ENCODE data around the gene IGIP.
A peak's percentile ranks its signal among the peaks of the same experiment; 100 is the strongest.
"Not testable (repeated sequence)": the region's sequence is repeated elsewhere in the genome, so short reads cannot be mapped to it uniquely, and the experiment has no call there.

Gene IGIP

DNA sequence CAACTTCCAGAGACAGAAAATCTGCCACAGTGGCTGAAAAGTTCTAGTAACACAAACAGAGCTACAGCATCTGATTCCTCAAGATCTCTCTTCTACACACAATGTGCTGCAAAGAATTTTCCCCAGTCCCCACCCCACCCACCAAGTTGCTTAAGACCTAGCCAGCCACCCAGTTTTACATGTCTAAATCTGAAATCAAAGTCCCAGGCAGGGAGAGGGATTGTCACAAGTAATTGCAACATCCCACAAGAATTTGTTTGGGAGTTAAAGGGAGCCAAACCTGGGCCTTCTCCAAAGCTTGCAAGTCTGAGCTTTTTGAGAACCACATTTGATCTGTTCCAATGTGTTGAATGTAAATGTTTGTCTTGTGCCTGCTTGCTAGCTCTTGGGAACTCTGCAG is 15.5 kb downstream of the IGIP start:
- no peak for DNase-seq (ENCODE audit: low read depth in 2 of 2)

DNA sequence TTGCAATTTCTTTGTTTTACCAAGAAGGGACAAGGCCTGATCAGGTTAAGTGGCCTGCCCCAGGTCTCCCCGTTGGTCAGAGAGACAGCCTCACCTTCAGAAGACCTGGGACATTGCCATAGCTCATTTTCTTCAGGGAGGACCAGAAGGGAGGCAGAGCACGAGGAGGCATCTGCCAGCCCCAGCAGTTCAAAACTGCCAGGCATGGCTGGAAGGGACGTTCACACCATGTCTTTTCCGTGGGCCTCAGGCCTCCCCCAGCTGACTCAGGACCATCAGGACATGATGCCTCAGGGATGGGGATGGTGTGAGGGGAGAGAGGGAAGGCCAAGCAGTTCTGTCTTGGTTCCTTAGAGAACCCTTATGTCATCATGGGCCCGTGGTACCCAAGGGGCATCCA is 16.5 kb downstream of the IGIP start:
- DNase-seq (ENCODE audit: low read depth in 2 of 2): no peak

- no peak for DNase-seq (ENCODE audit: low read depth in 2 of 2)
These were observed 17.1 kb downstream of the IGIP start for GRCh38 chr5:140142856-140143255.

DNA sequence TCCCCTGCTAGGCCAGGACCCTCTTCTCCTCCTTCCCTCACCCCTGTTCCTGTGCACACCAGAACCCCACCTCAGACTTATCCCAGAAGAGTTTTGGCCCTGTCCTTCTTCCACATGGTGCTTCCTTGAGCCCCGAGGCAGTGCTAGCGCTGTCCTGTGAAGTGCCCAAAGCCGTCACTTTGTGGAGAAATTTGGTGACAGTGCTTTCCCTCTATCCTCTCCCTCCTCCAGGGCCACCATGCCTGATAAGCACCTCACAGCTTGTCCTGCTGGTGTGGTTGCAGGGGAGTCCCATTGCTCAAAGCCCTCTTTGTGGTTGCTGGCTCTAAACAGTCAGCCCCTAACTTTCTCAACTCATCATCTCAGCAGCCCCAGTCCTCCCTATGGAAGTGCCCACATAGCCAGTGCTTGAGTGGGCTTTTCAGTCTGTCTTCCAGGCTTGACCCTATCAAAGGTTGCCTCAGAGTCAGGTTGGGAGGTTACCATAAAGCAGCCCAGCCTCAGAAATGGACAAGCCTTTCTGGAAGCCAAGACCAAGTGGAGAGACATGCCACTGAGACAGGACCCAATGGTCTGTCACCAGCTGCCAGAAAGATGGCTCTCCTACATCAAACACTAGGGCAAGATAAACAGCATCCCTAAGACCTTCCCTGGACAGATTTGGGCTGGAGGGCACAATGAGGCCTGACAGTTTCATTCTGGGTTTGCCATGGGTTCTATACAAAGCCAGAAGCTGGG is 18.0 kb downstream of the IGIP start:
- DNase-seq (ENCODE audit: low read depth in 2 of 2): no peak

- DNase-seq (ENCODE audit: low read depth in 2 of 2): no peak
These were observed 19.5 kb downstream of the IGIP start for GRCh38 chr5:140145256-140145655.

- DNase-seq (ENCODE audit: low read depth in 2 of 2): peak; percentile 7 to 8
These were observed 20.2 kb downstream of the IGIP start for GRCh38 chr5:140145818-140146522.

GRCh38 chr5:140146523-140146842 is 20.7 kb downstream of the IGIP start:
- DNase-seq (ENCODE audit: low read depth in 2 of 2): no peak

- DNase-seq (ENCODE audit: low read depth in 2 of 2): no peak
These were observed 21.7 kb downstream of the IGIP start for GRCh38 chr5:140147460-140147859.

DNA sequence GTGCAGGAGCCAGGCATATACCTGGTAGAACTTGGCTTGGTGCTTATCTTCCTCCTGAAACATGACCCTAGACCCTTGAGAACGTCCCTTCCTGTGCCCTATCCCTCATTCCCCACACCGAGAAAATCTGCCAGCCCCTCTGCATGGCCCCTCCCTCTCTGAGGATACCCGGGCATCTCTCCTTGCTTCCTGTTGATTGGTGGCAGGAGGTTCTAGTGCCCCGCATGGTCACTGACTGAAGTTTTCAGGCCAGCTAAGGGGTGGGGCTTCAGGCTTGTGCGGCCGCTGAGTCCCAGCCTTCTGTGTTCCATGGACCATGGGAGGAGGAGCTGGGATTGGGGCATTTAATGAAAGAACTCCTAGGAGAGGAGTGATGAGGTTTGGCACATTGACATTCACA is 22.8 kb downstream of the IGIP start:
- no peak for DNase-seq (ENCODE audit: low read depth in 2 of 2)

DNA sequence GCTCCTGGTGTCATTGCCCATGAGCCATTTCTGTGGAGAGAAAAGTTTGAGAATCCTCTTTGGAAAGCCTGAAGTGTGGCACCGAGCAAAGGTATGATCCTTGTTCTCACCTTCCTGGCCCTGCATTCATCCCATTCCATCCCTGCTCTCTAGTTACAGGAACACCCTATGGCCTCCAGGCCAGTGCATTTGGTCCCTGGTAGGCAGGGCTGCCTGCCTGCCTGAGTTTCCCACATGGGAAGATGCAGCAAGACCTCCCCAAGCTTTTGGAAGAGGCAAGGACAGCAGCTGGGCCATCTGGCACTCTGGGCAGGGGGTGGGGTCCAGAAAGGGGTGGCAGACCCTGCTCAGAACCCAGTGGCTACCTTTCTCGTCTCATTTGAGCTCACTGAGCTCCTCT is 24.5 kb downstream of the IGIP start:
- no peak for DNase-seq (ENCODE audit: low read depth in 2 of 2)

GRCh38 chr5:140151144-140152021 is 25.6 kb downstream of the IGIP start:
- DNase-seq (ENCODE audit: low read depth in 2 of 2): no peak

- DNase-seq (ENCODE audit: low read depth in 2 of 2): no peak
These were observed 26.6 kb downstream of the IGIP start for GRCh38 chr5:140152022-140152999.

- DNase-seq (ENCODE audit: low read depth in 2 of 2): no peak
These were observed 27.5 kb downstream of the IGIP start for GRCh38 chr5:140153255-140153654.

GRCh38 chr5:140153905-140154304 is 28.2 kb downstream of the IGIP start:
- DNase-seq (ENCODE audit: low read depth in 2 of 2): no peak

GRCh38 chr5:140154710-140155381 is 29.1 kb downstream of the IGIP start:
- not testable (repeated sequence) for DNase-seq (ENCODE audit: low read depth in 2 of 2)

- peak; percentile 72 to 80 for DNase-seq (ENCODE audit: low read depth in 2 of 2)
These were observed 31.5 kb downstream of the IGIP start for GRCh38 chr5:140157032-140157781.

GRCh38 chr5:140159014-140159927 is 33.5 kb downstream of the IGIP start:
- no peak for DNase-seq (ENCODE audit: low read depth in 2 of 2)

DNA sequence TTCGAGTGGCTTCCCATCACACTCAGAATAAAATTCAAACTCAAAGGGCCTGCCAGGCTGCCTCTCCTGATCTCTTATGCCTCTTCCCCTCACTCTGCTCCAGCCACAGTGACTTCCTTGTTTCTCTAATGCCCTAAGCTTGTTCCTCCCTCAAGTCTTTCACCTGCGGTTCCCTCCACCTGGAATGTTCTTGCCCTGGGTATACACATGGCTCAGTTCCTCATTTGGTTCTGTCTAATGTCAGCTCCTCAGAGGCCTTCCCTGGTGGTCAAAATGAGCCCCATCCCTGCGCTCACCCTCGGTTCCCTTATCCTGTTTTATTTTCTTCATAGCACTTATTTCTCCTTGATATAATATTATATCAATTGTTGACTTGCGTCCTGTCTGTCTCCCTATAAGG is 36.5 kb downstream of the IGIP start:
- DNase-seq (ENCODE audit: low read depth in 2 of 2): no peak

GRCh38 chr5:140162781-140163180 is 37.0 kb downstream of the IGIP start:
- no peak for DNase-seq (ENCODE audit: low read depth in 2 of 2)

Measured in stimulated activated CD8-positive, alpha-beta memory T cell treated with anti-CD3 and anti-CD28 coated beads, Interleukin-7, amount 100 ng/mL, for 1 hour (primary cell).